T-helper 22 cell (primary cell): Measurements from ENCODE around the gene DOCK4.
"Not testable (repeated sequence)": the region's sequence is repeated elsewhere in the genome, so short reads cannot be mapped to it uniquely, and the experiment has no call there.

Experiments used
- DNase-seq: peaks from one replicate; pipeline ENCODE4 v3.0.0-alpha.2; 2020; ENCODE audit warnings: low read depth

DOCK4 gene

GRCh38 chr7:112135815-112136214, 70.4 kb downstream of the DOCK4 start:
- DNase-seq, result no peak

- no peak for DNase-seq
These were observed 72.2 kb downstream of the DOCK4 start for GRCh38 chr7:112134039-112134438.

- DNase-seq, result no peak
These were observed 72.9 kb downstream of the DOCK4 start for GRCh38 chr7:112133328-112133727.

- DNase-seq, result no peak
These were observed 74.0 kb downstream of the DOCK4 start for GRCh38 chr7:112132051-112132694.

- DNase-seq, result no peak
These were observed 75.3 kb downstream of the DOCK4 start for GRCh38 chr7:112130729-112131410.

- no peak for DNase-seq
These were observed 76.4 kb downstream of the DOCK4 start for GRCh38 chr7:112129655-112130323.

GRCh38 chr7:112128461-112129425, 77.5 kb downstream of the DOCK4 start:
- DNase-seq, result not testable (repeated sequence)

GRCh38 chr7:112128041-112128440, 78.2 kb downstream of the DOCK4 start:
- DNase-seq, result not testable (repeated sequence)

- no peak for DNase-seq
These were observed 80.9 kb downstream of the DOCK4 start for GRCh38 chr7:112125250-112125649.

- no peak for DNase-seq
These were observed 82.0 kb downstream of the DOCK4 start for GRCh38 chr7:112124061-112124766.

GRCh38 chr7:112122798-112123197, 83.4 kb downstream of the DOCK4 start:
- no peak for DNase-seq

GRCh38 chr7:112122144-112122543, 84.1 kb downstream of the DOCK4 start:
- no peak for DNase-seq

GRCh38 chr7:112121318-112121717, 84.9 kb downstream of the DOCK4 start:
- DNase-seq, result no peak

GRCh38 chr7:112120696-112121217, 85.4 kb downstream of the DOCK4 start:
- no peak for DNase-seq

GRCh38 chr7:112118581-112119566, 87.3 kb downstream of the DOCK4 start:
- DNase-seq, result no peak

- DNase-seq, result no peak
These were observed 89.3 kb downstream of the DOCK4 start for GRCh38 chr7:112116894-112117293.

- no peak for DNase-seq
These were observed 89.8 kb downstream of the DOCK4 start for GRCh38 chr7:112116358-112116757.

- DNase-seq, result no peak
These were observed 90.3 kb downstream of the DOCK4 start for GRCh38 chr7:112115880-112116279.

GRCh38 chr7:112113913-112114575, 92.2 kb downstream of the DOCK4 start:
- DNase-seq, result no peak
